ENCODE measurements around the gene ZFHX3.

ZFHX3 gene

GRCh38 chr16:72815348-72816318 lies 232.3 kb downstream of the ZFHX3 start:
- DNase-seq, result no peak

DNA sequence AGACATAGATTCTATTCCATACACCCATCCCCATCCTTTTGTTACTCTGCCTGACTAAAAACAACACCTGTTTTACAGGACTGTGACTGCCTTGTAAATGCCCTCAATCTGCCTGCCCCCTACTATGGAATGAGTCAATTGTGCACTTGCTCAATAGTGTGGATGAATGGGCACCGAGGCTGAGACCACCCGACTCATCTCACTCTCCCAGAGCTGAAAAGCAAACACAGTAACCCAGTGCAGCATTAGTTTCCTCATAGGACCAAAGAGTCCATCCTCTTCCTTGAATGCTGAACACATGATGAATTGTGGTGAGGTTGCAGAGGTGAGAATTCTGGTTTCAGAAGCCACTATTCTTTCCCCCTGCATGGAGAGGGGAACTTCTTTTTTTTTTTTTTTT lies 233.7 kb downstream of the ZFHX3 start:
- no peak for DNase-seq

DNA sequence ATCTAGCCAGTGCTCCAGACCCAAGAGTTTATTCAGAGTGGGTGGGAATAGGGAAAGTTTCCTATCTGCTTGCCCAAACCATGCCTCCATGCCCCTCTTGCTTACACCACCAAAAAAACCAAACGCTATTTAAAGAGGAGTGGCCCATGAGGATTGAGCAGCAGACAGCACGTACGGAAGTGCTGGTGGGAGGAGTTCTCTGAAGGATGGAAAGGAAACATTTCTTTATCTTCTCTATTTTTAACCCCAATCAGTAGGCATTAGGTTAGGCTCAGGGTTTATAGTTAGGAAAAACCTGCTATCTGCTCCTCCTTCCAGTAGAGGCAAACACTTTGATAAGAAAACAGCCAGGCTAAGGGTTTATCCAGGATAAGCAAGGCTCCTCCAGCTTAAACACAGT lies 235.3 kb downstream of the ZFHX3 start:
- no peak for DNase-seq

DNA sequence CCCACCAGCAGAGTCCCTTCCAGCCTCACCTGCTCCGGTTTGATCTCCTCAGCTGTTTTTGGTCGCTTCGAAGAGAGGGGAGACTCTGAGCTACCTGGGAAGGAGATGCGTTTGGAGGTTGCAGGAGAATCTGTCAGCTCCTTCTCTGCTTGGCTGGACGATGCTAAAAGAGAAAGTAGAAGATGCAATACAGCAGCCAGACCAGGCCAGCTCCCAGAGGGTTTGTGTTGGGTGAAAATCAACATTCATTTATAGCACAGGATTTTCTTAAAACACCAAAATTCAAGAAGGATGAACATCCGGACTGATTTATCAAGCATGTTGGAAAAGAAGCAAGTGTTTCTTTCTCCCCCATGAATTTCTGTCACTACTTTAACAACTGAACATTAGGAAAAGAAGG lies 236.1 kb downstream of the ZFHX3 start:
- DNase-seq, result no peak

DNA sequence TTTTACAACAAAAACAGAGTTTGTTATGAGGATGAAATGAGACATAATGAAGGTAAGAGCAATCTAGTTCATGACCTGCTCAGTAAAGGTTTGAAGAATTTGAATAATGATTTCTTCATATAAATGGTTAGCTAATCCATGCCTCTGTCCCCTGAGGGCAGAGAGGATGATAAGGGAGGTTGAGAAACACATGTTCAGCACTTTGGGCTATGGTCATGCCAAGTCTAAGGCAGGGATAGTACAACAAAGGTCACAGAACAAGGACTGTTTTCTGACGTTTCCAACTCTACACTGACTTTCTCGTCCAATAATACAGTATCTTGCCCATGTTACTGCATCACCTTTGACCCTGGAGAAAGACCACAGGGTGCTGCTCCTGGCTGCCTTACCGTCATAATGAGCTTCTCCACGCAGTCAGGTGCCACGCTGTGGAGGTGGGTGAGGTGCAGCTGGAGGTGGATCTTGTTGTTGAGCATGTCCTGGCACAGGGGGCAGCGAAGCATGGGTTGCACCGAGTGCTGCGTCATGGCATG lies 236.7 kb downstream of the ZFHX3 start:
- DNase-seq, result no peak

DNA sequence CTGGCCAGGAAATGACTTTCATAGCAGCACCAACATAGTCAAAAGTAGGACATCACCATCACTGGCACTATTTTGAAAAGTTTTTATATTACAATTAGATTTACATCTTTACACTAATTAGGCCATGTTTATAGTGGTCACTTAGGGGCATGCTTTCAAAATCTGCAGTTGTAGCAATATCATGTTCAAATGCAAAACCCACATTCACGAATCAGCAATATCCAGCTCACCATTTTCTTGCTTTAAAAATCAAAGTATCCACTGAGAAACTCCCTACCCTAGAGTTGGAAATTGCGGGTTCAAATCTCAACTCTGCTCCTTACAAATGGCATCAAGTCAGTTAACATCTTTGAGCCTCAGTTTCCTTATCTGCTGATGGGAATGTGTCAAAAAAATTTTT lies 237.4 kb downstream of the ZFHX3 start:
- no peak for DNase-seq

- no peak for DNase-seq
These were observed 238.5 kb downstream of the ZFHX3 start for GRCh38 chr16:72809446-72809845.

- no peak for DNase-seq
These were observed 239.2 kb downstream of the ZFHX3 start for GRCh38 chr16:72808754-72809153.

- DNase-seq, result no peak
These were observed 240.7 kb downstream of the ZFHX3 start for GRCh38 chr16:72807245-72807644.

DNA sequence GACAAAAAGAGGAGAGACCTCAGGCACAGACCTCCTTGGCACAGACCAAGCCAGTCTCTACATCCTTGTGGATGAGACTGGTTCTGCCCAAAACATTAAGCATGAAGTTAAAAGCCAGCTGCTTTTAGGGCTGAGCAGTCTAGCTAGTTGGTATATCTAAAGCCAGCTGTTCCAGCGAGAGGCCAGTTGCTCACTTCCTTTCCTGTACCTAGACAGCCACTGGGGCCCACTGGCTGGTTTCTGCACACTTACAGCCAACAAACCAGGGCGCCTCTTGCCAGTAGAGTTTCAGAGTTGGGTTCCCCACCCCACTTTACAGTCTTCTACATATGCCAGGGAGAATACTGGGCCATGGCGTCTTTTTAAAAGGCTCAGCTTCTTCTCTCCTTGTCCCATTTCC lies 242.4 kb downstream of the ZFHX3 start:
- DNase-seq, result no peak

DNA sequence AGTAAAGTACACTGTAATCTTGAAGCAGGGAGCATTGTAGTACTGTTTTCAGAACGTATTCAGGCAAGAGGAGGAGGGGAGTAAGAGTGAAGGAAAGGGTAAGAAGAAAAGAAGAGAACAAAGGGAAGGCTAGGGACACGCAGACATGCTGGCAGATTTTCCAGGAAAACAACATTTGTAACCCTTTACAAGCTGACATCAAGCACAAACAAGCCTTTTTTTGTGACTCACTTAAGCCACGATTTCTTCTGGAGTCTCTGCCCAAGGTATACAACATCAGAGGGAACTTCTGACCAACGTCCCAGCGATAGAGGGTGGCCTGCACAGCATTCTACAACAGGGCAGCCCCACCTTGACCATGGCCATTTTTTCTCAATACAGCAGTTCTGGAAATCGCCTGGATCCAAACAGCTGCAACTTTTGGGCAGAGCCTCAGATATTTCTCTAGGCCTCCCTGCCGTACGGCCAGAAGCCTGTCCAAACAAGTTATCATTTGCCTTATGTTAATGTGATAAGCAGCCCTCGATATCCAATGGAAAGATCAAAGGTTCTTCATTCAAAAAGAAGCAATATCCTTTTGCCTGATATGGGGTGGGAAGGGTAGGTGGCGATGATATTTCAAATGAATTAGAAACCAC lies 247.3 kb downstream of the ZFHX3 start:
- DNase-seq, result no peak

DNA sequence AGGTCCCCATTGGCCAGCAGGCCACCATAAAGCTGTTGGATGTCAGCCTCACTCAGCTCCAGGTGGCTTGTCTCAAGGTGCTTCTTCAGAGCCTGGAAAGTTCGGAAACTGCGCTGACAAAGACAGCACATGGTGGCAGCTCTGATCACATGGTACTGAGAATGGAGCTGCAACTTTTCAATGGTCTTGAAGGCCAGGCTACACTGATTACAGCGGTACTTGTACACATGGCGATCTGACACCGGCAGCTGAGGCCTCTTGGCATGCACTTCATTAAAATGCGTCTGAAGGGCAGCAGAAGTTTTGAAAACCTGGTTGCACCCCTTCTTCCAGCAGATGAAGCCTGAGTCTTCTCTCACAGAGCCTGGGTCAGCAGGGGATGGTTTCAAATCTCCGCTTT lies 249.7 kb downstream of the ZFHX3 start:
- DNase-seq, result no peak

- DNase-seq, result no peak
These were observed 250.3 kb downstream of the ZFHX3 start for GRCh38 chr16:72797621-72798020.

DNA sequence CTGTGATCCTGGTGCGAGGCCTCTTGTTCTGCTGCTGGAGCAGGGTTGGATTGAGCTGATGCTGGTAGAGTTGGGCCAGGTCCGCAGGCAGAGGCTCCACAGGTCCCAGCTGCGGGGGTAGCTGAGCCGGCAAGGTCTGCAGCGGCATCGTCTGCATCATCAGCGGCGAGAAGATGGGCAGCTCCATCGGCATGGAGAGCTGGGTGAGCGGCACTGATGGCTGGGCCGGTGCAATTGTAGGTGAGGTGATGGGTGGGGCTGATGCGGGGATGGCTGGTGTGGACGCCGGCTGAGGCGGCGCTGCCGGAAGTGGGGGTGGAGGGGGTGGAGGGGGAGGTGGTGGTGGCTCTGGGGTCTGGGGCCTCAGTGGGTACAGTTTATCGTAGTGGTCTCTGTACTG lies 251.7 kb downstream of the ZFHX3 start:
- DNase-seq, result no peak

DNA sequence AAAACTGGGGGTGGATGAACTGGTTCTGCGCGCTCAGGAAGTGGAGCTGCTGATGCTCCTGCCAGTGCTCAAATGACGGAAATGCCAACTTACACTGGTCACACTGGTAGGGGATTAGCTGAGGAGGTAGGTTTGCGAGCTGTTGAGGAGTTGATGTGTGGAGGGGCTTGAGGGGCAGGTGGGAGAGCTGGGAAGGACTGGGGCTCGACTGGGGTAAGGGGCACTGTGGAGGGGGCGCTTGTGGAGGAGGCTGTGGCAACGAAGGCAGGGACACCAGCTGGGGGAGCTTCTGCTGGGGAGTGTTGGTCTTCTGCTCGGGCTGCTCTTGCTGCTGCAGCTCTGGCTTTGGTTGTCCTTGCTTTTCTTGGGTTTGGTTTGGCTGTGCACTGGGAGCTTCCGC lies 252.9 kb downstream of the ZFHX3 start:
- no peak for DNase-seq

DNA sequence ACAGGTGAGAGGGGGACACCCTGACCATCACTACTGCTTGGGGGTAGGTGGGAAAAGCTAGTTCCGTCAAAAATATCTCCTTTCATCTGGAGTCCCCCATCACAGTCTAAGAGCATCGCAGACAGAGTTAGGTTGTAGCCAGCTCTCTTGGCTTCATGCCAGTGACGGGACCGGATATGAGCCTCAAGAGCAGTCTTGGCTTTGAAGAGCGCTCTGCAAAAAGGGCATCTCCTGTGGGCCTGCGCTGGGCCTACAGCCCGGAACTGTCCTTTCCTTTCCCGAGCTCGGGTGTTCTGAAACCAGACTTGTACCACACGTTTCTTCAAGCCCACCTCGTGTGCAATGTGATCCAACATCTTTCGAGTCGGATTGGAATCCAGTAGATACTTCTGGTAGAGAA lies 253.6 kb downstream of the ZFHX3 start:
- no peak for DNase-seq

DNA sequence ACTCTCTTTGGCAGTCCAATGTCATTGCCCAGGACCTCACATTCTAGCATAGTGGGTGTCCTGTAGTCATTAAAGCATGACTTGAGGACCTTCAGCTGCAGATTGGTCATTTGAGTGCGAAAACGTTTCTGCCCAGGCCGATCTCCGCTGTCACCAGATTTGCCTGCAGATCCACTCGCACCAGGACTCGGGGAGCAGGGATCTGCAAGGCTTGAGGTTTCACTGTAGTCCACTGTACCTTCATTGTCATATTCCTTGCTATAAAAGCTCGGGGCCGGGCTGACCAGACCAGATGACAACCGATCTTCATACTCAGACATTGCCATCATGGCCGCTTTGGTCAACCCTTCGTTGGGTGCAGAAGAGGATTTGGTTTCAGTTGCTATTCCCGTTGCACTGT lies 254.2 kb downstream of the ZFHX3 start:
- DNase-seq, result no peak

- DNase-seq, result no peak
These were observed 254.9 kb downstream of the ZFHX3 start for GRCh38 chr16:72793017-72793416.

DNA sequence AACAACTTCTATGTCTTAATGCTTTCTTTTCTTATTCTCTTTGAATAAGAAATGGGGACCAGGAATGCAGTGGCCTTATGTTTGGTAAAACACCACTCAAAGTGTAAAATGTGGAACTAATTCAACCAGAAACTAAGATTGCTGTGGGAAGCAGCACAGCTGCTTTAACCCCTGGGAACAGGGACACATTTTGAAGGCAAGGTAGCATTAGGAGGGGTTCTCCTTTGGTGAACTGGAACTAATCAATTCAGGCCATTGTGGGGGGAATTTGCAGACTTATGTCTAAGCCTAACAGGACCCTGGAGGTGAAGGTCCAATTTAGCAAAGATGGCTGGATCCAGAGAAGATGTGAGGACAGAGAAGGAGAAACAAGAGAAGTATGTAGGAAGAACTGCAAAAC lies 256.1 kb downstream of the ZFHX3 start:
- no peak for DNase-seq

DNA sequence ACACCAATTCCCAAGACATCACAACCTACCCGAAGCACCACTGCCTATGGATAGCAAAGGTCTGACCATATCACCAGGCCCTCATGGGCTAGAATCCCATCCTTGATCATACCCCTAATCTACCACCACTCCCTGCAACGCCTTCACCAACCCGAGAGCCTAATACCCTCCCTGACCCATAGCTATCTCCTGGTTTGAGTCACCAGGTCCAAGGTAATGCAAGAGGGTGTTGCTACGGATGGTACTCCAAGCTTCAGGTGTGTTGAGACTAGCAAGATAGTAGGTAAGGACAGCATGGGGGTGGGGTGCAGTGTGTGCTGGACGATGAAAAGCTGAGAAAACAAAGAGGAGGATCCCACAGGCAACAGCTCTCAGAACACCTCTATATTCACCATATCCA lies 258.0 kb downstream of the ZFHX3 start:
- DNase-seq, result no peak

DNA sequence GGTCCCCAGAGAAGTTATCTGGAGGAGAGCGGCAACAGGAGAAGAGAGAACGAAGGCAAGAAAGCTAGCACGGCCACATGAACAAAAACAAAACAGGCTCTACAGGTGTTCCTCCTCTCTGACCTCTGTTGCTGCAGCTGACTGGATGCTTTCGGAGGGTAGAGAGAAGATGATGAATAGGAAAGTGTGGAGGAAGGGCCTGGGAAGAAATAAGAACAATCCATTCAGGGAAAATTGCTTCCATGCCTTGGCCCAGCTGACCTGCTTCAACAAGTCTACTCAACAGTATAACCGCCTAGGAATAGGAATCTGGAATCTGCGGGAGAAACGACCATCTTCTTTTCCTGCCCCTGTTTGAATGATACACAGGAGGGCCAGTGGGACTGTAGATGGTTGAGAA lies 258.5 kb downstream of the ZFHX3 start:
- DNase-seq, result no peak

- DNase-seq, result no peak
These were observed 259.6 kb downstream of the ZFHX3 start for GRCh38 chr16:72788269-72788809.

DNA sequence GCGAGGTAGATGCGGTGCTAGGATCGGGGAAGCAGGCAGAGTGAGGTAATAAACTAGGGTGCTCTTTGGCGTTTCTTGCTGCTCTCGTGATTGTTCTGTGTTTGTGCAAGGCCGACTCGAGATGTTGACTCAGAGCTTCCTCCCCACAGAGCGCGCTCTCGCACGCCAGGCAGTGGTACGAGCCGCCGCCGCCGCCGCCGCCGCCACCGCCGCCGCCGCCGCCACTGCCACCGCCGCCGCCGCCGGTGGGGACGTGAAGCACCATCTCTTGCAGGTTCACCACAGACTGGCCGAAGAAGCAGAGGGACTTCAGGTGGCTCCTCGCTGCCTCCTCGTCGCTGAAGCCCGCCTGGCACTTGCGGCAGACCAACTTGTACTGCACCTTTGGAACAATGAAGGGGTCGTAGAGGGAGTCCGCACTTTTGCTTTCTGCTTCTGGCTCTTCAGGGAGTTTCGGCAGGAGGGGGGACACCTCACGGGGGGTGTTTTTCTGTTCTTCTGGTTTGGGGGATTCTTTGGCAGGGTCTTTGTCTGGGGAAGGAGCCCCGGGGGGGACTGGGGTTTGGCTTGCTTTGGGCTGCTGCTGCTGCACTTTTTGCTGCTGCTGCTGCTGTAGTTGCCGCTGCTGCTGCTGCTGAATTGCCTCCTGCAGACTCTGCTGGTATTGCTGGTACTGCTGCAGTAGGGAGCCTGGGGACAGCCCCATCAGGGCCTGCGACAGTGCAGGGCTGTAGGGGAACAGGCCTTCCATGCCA lies 260.2 kb downstream of the ZFHX3 start:
- DNase-seq, result no peak

Data from NCI-H1417 treated with DMSO at 0.1 percent for 48 hours (cell line).